ENCODE results near the gene AGAP1. TPM values are rescaled to one million over a fixed set of nuclear protein-coding genes. Genes with fewer than 3 reads are reported as not detected.

AGAP1 gene
- total and polyA plus RNA-seq, 4 donors: 2.0 to 8.5 (median 5.4) TPM

GRCh38 chr2:235623111-235623510 lies 129.3 kb downstream of the AGAP1 start:
- Histone ChIP-seq H3K36me3 (ENCODE audit: control insufficient read depth in 4 of 4, insufficient read depth in 3 of 4, low read depth in 1 of 4, low read length in 3 of 4) (no peaks in the 10 kb centered on the region), H3K27me3 (ENCODE audit: control insufficient read depth in 4 of 4, insufficient read depth in 4 of 4, low read length in 3 of 4) (no peaks in the 10 kb centered on the region), H3K4me3 (ENCODE audit: low read depth in 1 of 3, low read length in 3 of 3) (no peak overlapping the region), H3K4me1 (ENCODE audit: control insufficient read depth in 4 of 4, insufficient read depth in 4 of 4, low read length in 3 of 4) (no peaks in the 10 kb centered on the region), H3K9me3 (ENCODE audit: control insufficient read depth in 4 of 4, low read length in 3 of 4) (no peaks in the 10 kb centered on the region), H3K27ac (ENCODE audit: low read depth in 1 of 2, low read length in 2 of 2) (no peak overlapping the region), H3K9ac (ENCODE audit: low read depth in 1 of 2, low read length in 2 of 2) (no peak overlapping the region)
- WGBS: 89% methylated on average over 9 of the region's 9 CpGs
- DNase-seq (ENCODE audit: low spot score): no peak
- TF ChIP-seq TAF1 (conservative IDR thresholded peaks at IDR 0.05): no peak
- no peak for TF ChIP-seq ATF3 (IDR thresholded peaks at IDR 0.05)
- TF ChIP-seq CTCF (IDR thresholded peaks at IDR 0.05; ENCODE audit: low read depth, low read length, missing input control): no peak
- TF ChIP-seq GABPA (IDR thresholded peaks at IDR 0.05 in 1 of 2, conservative IDR thresholded peaks at IDR 0.05 in 1 of 2): no peak
- no peak for TF ChIP-seq RAD21 (IDR thresholded peaks at IDR 0.05)
- no peak for TF ChIP-seq FOXA2 (IDR thresholded peaks at IDR 0.05)
- TF ChIP-seq REST (IDR thresholded peaks at IDR 0.05): no peak
- no peak for TF ChIP-seq YY1 (IDR thresholded peaks at IDR 0.05)
- TF ChIP-seq SP1 (IDR thresholded peaks at IDR 0.05): no peak
- TF ChIP-seq EGR1 (IDR thresholded peaks at IDR 0.05; ENCODE audit: low read depth in 2 of 2): no peak
- TF ChIP-seq JUND (IDR thresholded peaks at IDR 0.05): no peak
- TF ChIP-seq HNF4G (IDR thresholded peaks at IDR 0.05): no peak
- no peak for TF ChIP-seq RXRA (IDR thresholded peaks at IDR 0.05)
- no peak for TF ChIP-seq FOXA1 (IDR thresholded peaks at IDR 0.05)
- TF ChIP-seq NR2F2 (IDR thresholded peaks at IDR 0.05): no peak
- TF ChIP-seq HNF4A (conservative IDR thresholded peaks at IDR 0.05): no peak
- TF ChIP-seq MAX (IDR thresholded peaks at IDR 0.05): no peak
- TF ChIP-seq ZBTB33 (IDR thresholded peaks at IDR 0.05): no peak

Measured in liver (tissue), 9 donors.